ENCODE measurements around the gene ASIC2. TPM values are rescaled to one million over a fixed set of nuclear protein-coding genes. Genes with fewer than 3 reads are reported as not detected.

Gene ASIC2
- total RNA-seq, 1 donor from 2014 or later = not detected

- ATAC-seq (ENCODE audit: low read depth) (no peak), DNase-seq (no peak)
- H3K4me3 Mint-ChIP-seq = no peak overlapping the region
- no peak overlapping the region for H3K27ac Mint-ChIP-seq
- intact Hi-C loops (cut with micrococcal nuclease) = no loop called here
- H3K4me1 Mint-ChIP-seq = no peaks in the 10 kb centered on the region
- no peaks in the 10 kb centered on the region for H3K36me3 Mint-ChIP-seq (ENCODE audit: low read depth)
- peaks cover 2% of the 10 kb centered on the region for H3K9me3 Mint-ChIP-seq
- ChIA-PET POLR2A (no interaction called here), CTCF (no interaction called here)
- no peak for TF ChIP-seq CTCF (IDR thresholded peaks at IDR 0.05)
- peaks cover 34% of the 10 kb centered on the region for H3K27me3 Mint-ChIP-seq
These were observed 328.6 kb downstream of the ASIC2 start for GRCh38 chr17:32964541-32964940.
